Anterior cingulate cortex (tissue), 58 donors: ENCODE data around the gene IGSF6.
"Not testable (repeated sequence)": the region's sequence is repeated elsewhere in the genome, so short reads cannot be mapped to it uniquely, and the experiment has no call there.

ENCODE experiments used
- DNase-seq, 58 donors: peaks; one replicate each; lab custom pipeline; 2025; lab: John Stamatoyannopoulos, UW

Gene IGSF6

GRCh38 chr16:21654881-21655280 is 2.5 kb upstream of the IGSF6 start:
- DNase-seq: no peak

GRCh38 chr16:21654466-21654865 is 2.1 kb upstream of the IGSF6 start:
- DNase-seq: no peak

GRCh38 chr16:21653571-21653970 is 1.2 kb upstream of the IGSF6 start:
- no peak for DNase-seq

GRCh38 chr16:21651515-21651914 is 893 bp downstream of the IGSF6 start:
- no peak for DNase-seq

GRCh38 chr16:21650521-21650920 is 1.9 kb downstream of the IGSF6 start:
- peak in 1 of 58 donors; percentile 18 for DNase-seq

GRCh38 chr16:21649826-21650406 is 2.5 kb downstream of the IGSF6 start:
- not testable (repeated sequence) for DNase-seq

- DNase-seq: no peak
These were observed 4.7 kb downstream of the IGSF6 start for GRCh38 chr16:21647562-21648164.

- DNase-seq: no peak
These were observed 5.5 kb downstream of the IGSF6 start for GRCh38 chr16:21646721-21647561.

- no peak for DNase-seq
These were observed 6.3 kb downstream of the IGSF6 start for GRCh38 chr16:21646091-21646490.

GRCh38 chr16:21645261-21645721 is 7.1 kb downstream of the IGSF6 start:
- no peak for DNase-seq

- DNase-seq: peak in 2 of 58 donors; percentile 15 to 24
These were observed 7.7 kb downstream of the IGSF6 start for GRCh38 chr16:21644674-21645073.

- no peak for DNase-seq
These were observed 8.6 kb downstream of the IGSF6 start for GRCh38 chr16:21643785-21644184.

GRCh38 chr16:21642861-21643260 is 9.5 kb downstream of the IGSF6 start:
- DNase-seq: no peak

GRCh38 chr16:21641916-21642315 is 10.5 kb downstream of the IGSF6 start:
- no peak for DNase-seq

GRCh38 chr16:21639493-21639892 is 12.9 kb downstream of the IGSF6 start:
- DNase-seq: no peak

- DNase-seq: no peak
These were observed 13.8 kb downstream of the IGSF6 start for GRCh38 chr16:21638573-21638975.

- no peak for DNase-seq
These were observed 15.1 kb downstream of the IGSF6 start for GRCh38 chr16:21637032-21637968.

GRCh38 chr16:21635694-21636093 is 16.7 kb downstream of the IGSF6 start:
- not testable (repeated sequence) for DNase-seq

- no peak for DNase-seq
These were observed 18.2 kb downstream of the IGSF6 start for GRCh38 chr16:21634216-21634615.

GRCh38 chr16:21631951-21632575 is 20.3 kb downstream of the IGSF6 start:
- DNase-seq: not testable (repeated sequence)
